Thyroid gland (tissue), 4 donors: ENCODE measurements around the gene ITIH1.

ENCODE experiments used
- CTCF ChIP-seq, 6 experiments: fragments of 200-600 bp in 3 of 6; fragments of 450-650 bp in 3 of 6; sonication (generic) in 3 of 6; IDR thresholded peaks; one replicate each; pipeline ENCODE4 v1.5.1; 2016 to 2019; ENCODE audit warnings: antibody characterized with exemption in 6 of 6, mild to moderate bottlenecking in 2 of 6, inconsistent platforms in 1 of 6, moderate library complexity in 1 of 6
- POLR2A ChIP-seq, 2 donors: fragments of 450-650 bp; IDR thresholded peaks; one replicate each; pipeline ENCODE4 v1.6.1; 2017; ENCODE audit warnings: antibody characterized with exemption in 2 of 2, mild to moderate bottlenecking in 2 of 2, moderate library complexity in 1 of 2

GRCh38 chr3:52787672-52788625, 10.6 kb downstream of the ITIH1 start:
- TF ChIP-seq POLR2A (IDR thresholded peaks at IDR 0.05) (no peak), CTCF (IDR thresholded peaks at IDR 0.05) (no peak)
